ACC112 (cell line): Measurements from ENCODE around the gene RGL3.
A peak's percentile ranks its signal among the peaks of the same experiment; 100 is the strongest.
"Not testable (repeated sequence)": the region's sequence is repeated elsewhere in the genome, so short reads cannot be mapped to it uniquely, and the experiment has no call there.

Experiments
- H2AFZ ChIP-seq: fragments of 200-600 bp; sonication (generic); one replicate; pipeline ENCODE4 v1.6.0; 2017; ENCODE audit warnings: antibody characterized with exemption, low read length; ENCODE audit not compliant: unreplicated experiment
- H3K27ac ChIP-seq: fragments of 200-600 bp; sonication (generic); 2 replicates; pipeline ENCODE4 v1.5.1; 2014; ENCODE audit warnings: low read depth, mild to moderate bottlenecking, antibody characterized with exemption, low read length, moderate library complexity
- H3K27me3 ChIP-seq: fragments of 200-600 bp; sonication (generic); 2 replicates; pipeline ENCODE4 v1.6.1; 2014; ENCODE audit warnings: mild to moderate bottlenecking, antibody characterized with exemption, low read length, moderate library complexity, mixed read lengths; ENCODE audit not compliant: insufficient read depth
- H3K36me3 ChIP-seq: fragments of 200-600 bp; sonication (generic); 2 replicates; pipeline ENCODE4 v1.6.1; 2016; ENCODE audit warnings: mild to moderate bottlenecking, antibody characterized with exemption, low read length, moderate library complexity, mixed read lengths; ENCODE audit not compliant: insufficient read depth
- H3K4me1 ChIP-seq: fragments of 200-600 bp; sonication (generic); one replicate; pipeline ENCODE4 v1.6.1; 2016; ENCODE audit warnings: low read length, mixed read lengths; ENCODE audit not compliant: insufficient read depth, unreplicated experiment, control insufficient read depth
- H3K4me3 ChIP-seq: fragments of 200-600 bp; sonication (generic); 2 replicates; pipeline ENCODE4 v1.5.1; 2014; ENCODE audit warnings: mild to moderate bottlenecking, low read depth, low read length
- H3K79me2 ChIP-seq: fragments of 200-600 bp; sonication (generic); one replicate; pipeline ENCODE4 v1.6.0; 2016; ENCODE audit warnings: low read length; ENCODE audit not compliant: control insufficient read depth, unreplicated experiment, insufficient read depth

RGL3 gene

DNA sequence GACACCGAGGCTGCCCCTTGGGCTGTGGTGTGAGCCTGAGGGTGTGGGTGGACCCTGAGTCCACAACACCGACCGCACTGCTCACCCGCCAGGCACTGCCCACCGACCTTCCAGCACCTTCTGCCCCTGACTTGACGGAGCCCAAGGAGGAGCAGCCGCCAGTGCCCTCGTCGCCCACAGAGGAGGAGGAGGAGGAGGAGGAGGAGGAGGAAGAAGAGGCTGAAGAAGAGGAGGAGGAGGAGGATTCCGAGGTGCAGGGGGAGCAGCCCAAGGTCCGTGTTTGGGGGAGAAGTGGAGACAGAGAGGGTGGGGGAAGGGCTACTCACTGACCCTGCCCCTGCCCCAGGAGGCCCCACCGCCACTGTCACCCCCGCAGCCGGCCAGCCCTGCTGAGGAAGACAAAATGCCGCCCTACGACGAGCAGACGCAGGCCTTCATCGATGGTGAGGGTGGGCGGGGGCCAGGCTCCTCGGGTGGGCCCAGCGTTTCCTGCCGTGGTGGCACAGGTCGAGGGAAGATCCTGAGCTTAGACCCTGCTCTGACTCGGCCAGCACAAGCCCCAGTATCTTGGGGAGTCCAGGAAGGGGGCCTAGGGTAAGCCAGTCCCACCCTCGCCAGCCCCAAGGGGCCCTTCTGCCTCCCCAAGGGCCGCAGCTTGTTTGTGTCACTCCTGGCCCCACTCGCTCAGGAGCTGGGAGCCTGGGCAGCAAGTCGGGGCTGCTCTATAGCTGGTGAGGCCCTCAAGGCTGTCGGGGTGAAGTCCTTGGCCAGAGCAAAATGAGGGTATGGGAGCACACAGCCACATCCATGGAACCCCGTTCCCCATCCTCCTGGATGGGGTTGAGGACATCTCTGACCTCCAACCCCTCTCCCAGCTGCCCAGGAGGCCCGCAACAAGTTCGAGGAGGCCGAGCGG is 28.5 kb upstream of the RGL3 start:
- Histone ChIP-seq H2AFZ (no peak overlapping the region), H3K27me3 (no peaks in the 10 kb centered on the region), H3K27ac (no peak overlapping the region), H3K4me3 (no peak overlapping the region), H3K4me1 (peaks cover 5% of the 10 kb centered on the region), H3K79me2 (no peaks in the 10 kb centered on the region), H3K36me3 (no peaks in the 10 kb centered on the region)

DNA sequence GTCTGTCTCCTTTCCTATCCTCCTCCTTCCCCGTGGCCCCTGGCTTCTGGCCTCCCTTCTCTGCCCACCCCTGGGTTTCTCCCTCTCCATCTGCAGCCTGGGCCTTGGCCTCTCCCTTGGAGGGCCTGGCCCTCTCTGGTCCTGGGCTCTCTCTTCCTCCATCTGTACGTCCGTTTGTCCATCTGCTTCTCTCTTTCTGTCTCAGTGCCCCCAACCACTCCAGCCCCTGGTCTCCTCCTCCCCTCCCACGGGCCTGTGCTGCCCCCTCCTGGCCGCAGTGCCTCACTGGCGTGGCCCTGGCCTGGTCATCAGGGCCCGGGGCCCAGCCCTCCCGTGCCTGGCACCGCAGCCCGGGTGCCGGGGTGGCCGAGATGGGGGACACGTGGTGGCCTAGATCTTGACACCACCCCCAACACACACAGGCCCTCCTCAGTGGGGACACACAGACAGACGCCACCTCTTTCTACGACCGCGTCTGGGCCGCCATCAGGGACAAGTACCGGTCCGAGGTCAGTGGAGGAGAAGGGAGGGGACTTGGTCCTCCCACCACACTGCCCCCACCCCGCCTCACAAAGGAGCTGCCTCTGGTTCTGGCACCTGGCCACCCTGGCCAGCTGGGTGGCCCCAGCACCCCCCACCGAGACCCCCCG is 27.7 kb upstream of the RGL3 start:
- H3K4me3 ChIP-seq: no peak overlapping the region
- no peaks in the 10 kb centered on the region for H3K27me3 ChIP-seq
- H2AFZ ChIP-seq: no peak overlapping the region
- peaks cover 5% of the 10 kb centered on the region for H3K4me1 ChIP-seq
- H3K79me2 ChIP-seq: no peaks in the 10 kb centered on the region
- H3K27ac ChIP-seq: no peak overlapping the region
- no peaks in the 10 kb centered on the region for H3K36me3 ChIP-seq

DNA sequence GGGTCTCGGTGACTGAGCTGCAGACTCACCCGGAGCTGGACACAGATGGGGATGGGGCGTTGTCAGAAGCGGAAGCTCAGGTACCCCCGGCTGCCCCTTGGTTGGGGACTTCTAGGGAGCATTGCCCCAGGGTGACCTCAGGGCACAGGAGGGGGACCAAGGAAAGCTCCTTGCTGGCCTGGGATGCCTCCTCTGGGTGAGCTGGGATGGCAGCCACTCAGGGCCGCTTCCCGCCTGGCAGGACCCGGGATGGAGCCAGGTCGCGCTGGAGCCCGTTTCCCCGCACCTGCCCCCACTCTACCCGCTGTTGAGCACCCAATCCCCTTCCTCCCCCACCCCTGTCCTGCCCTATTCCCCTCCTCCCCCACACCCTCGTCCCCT is 27.1 kb upstream of the RGL3 start:
- no peaks in the 10 kb centered on the region for H3K27me3 ChIP-seq
- H3K36me3 ChIP-seq: no peaks in the 10 kb centered on the region
- H2AFZ ChIP-seq: no peak overlapping the region
- H3K4me1 ChIP-seq: peaks cover 5% of the 10 kb centered on the region
- no peak overlapping the region for H3K4me3 ChIP-seq
- no peak overlapping the region for H3K27ac ChIP-seq
- no peaks in the 10 kb centered on the region for H3K79me2 ChIP-seq

DNA sequence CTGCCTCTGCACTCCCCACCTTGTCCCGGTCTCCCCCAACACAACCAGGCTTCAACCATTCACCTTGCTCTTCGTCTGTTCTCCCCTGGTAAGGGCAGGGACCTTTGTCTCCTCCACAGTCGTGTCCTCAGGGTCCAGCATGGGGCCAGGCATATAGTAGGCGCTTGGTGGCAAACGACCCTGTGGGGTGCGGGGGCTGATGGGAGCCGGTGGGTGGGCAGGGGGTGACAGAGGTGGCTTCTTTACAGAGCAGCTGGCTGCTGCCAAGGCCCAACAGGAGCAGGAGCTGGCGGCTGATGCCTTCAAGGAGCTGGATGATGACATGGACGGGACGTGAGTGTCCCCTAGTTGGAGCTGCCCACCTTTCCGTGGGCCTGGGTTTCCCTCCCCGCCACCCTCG is 26.0 kb upstream of the RGL3 start:
- Histone ChIP-seq H3K36me3 (no peaks in the 10 kb centered on the region), H3K4me1 (peaks cover 5% of the 10 kb centered on the region), H3K27me3 (no peaks in the 10 kb centered on the region), H3K27ac (no peak overlapping the region), H3K79me2 (no peaks in the 10 kb centered on the region), H3K4me3 (no peak overlapping the region), H2AFZ (no peak overlapping the region)

DNA sequence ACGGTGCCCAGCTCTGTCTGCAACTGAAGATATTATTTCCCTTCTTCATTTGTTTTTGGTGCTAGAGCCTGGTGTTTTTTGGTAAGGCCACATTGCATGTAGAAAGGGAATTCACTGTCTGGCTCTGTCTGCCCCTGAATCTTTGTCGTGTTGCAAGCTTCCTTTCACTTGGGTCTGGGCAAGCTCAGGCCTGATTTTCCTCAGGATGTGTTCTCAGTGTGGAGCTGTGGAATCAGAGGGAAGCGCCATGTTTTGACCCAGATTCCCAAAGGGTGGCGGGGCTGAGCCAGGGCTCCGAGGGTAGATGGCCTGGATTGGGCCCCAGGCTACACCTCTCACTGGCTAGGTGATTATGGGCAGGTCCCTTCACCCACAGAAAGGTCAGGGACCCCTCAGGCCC is 24.9 kb upstream of the RGL3 start:
- Histone ChIP-seq H3K36me3 (no peaks in the 10 kb centered on the region), H3K4me1 (peaks cover 5% of the 10 kb centered on the region), H3K4me3 (no peak overlapping the region), H2AFZ (no peak overlapping the region), H3K27ac (no peak overlapping the region), H3K79me2 (no peaks in the 10 kb centered on the region), H3K27me3 (no peaks in the 10 kb centered on the region)

DNA sequence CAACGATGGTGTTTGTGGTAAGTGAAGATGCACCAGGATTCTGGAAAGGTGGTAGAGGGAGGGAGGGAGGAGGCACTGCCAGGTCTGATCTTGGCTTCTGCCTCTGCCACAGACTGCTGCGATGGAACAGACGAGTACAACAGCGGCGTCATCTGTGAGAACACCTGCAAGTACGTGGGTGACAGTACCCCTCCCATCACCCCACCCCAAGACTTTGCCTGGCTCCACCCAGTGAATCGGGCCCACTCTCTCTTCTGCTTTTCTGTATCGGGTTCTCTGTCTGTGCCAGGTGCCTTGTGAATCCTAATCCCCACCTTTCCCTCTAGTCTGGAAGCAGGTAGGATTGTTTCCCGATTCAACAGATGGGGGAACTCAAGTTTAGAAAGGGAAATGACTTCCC is 18.8 kb upstream of the RGL3 start:
- Histone ChIP-seq H3K36me3 (no peaks in the 10 kb centered on the region), H3K4me3 (no peak overlapping the region), H3K27ac (no peak overlapping the region), H3K27me3 (no peaks in the 10 kb centered on the region), H3K4me1 (peaks cover 10% of the 10 kb centered on the region), H2AFZ (no peak overlapping the region), H3K79me2 (peaks cover 20% of the 10 kb centered on the region)

DNA sequence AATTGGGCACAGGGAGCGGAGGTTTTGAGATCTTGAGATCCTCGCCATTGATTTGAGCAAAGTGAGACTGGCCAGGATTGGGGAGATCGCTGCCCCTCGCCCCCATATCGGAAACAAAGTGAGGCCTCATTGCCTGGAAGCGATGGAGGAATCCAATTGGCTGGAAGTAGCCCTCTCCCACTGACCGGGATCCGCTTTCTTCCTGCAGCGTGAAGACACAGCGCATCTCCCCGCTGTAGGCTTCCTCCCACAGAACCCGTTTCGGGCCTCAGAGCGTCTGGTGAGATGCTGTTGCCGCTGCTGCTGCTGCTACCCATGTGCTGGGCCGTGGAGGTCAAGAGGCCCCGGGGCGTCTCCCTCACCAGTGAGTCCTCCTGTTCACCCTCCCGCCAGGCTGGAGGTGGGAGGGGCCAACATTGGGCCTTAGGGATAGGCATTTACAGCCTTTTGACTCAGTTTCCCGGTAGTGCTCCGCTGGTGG is 16.8 kb upstream of the RGL3 start:
- H3K36me3 ChIP-seq: no peaks in the 10 kb centered on the region
- H3K27ac ChIP-seq: peak overlapping the region; percentile 74
- peak overlapping the region; percentile 85 for H2AFZ ChIP-seq
- peaks cover 20% of the 10 kb centered on the region for H3K79me2 ChIP-seq
- H3K27me3 ChIP-seq: no peaks in the 10 kb centered on the region
- peaks cover 10% of the 10 kb centered on the region for H3K4me1 ChIP-seq
- peak overlapping the region; percentile 99 for H3K4me3 ChIP-seq

DNA sequence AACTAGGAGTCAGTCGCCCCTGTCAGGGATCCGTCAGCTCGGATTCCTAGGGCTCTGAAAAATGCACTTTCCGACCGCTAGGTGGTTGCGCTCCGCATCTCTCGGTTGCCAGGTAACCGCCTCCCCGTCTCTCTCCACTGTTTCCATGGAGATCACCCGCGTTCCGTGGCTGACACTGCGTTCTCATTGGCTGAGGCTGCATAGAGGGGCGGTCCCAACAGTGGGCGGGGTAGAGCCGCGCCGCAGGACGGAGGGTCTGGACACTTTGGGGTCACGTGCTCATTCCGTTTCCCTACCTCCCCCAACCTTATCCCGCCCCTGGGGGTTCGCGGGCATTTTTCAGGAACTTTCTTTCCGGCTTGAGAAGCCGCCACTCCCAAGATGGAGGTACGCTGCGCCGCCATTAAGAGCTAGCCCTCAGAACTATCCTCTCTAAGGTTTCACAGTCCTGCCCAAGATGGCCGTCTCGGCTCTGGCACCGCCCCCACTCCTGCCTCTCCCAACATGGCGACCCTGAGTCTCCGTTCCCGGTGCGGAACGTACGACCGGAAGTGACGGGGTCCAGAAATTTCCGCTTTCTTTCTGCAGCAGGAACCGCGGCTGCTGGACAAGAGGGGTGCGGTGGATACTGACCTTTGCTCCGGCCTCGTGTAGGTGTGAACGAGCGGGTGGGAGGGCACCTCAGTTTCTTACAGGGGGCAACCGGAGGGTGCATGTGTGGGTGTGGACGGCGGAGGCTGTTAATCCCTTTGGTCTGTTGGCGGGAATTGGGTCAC is 16.1 kb upstream of the RGL3 start, which contains the start of the genes ODAD3 and PRKCSH:
Gene ODAD3 (minus strand): TSS at position 65 of the 776 bp plus-strand sequence. CDS start 105 bp downstream, outside the sequence.
Gene PRKCSH (plus strand): TSS at position 579 of the 776 bp plus-strand sequence. CDS start 483 bp downstream, outside the sequence.
- Histone ChIP-seq H3K4me3 (peak within 1 kb of the TSS; percentile 99), H3K27me3 (no peaks in the 10 kb centered on the region), H3K36me3 (no peaks in the 10 kb centered on the region), H3K79me2 (peaks cover 20% of the 10 kb centered on the region), H3K4me1 (peaks cover 10% of the 10 kb centered on the region), H3K27ac (peak within 1 kb of the TSS; percentile 74), H2AFZ (peak within 1 kb of the TSS; percentile 96)

DNA sequence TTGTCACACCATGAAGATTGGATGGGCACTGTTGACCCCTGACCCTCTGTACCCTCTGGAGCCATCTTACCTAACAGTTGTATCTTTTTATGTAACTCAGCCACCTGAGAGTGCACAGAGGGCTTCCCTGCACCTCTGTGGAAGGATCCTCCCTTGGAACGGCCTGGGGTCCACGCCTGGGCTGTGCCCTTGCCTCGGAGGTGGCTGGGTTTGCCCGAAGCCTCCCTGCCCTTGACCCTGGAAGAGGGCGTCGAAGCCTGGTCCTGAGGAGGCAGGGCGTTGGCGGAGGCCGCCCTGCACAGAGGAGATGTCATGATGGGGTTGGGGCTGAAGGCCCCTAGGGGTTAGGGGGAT is 15.6 kb upstream of the RGL3 start:
- H3K79me2 ChIP-seq: peaks cover 20% of the 10 kb centered on the region
- peaks cover 10% of the 10 kb centered on the region for H3K4me1 ChIP-seq
- peak overlapping the region; percentile 74 for H3K27ac ChIP-seq
- no peaks in the 10 kb centered on the region for H3K27me3 ChIP-seq
- H3K4me3 ChIP-seq: peak overlapping the region; percentile 99
- H3K36me3 ChIP-seq: no peaks in the 10 kb centered on the region
- peak overlapping the region; percentile 96 for H2AFZ ChIP-seq

DNA sequence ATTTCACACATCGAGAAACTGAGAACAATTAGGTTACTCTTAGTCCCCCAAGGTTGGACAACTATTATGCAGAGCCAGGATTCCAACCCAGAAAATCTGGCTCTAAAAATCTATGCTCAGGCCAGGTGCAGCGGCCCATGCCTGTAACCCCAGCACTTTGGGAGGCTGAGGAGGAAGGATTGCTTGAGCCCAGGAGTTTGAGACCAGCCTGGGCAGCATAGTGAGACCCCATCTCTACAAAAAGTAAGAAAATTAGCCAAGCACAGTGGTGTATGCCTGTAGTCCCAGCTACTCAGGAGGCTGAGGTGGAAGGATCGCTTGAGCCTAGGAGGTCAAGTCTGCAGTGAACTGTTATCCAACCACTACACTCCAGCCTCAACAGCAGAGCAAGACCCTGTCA is 14.4 kb upstream of the RGL3 start:
- not testable (repeated sequence) for H3K27me3 ChIP-seq, H3K36me3 ChIP-seq, H2AFZ ChIP-seq, H3K27ac ChIP-seq, H3K4me3 ChIP-seq
- Histone ChIP-seq H3K4me1 (peaks cover 10% of the 10 kb centered on the region), H3K79me2 (peaks cover 20% of the 10 kb centered on the region)
